Stomach (tissue), 4 donors: ENCODE measurements around the gene ASIC2.

ENCODE experiments used
- EP300 ChIP-seq: sonication (generic); formaldehyde crosslinking; IDR thresholded peaks from one replicate; pipeline ENCODE4 v1.6.1; 2017; ENCODE audit warnings: antibody characterized with exemption
- POLR2A ChIP-seq, 4 donors: fragments of 450-650 bp; IDR thresholded peaks; one replicate each; pipeline ENCODE4 v1.6.1; 2016; ENCODE audit warnings: antibody characterized with exemption in 4 of 4, control low read depth in 2 of 4, mild to moderate bottlenecking in 1 of 4, moderate library complexity in 1 of 4
- POLR2AphosphoS5 ChIP-seq, 3 donors: sonication (generic); formaldehyde crosslinking; IDR thresholded peaks; one replicate each; pipeline ENCODE4 v1.6.1; 2016; ENCODE audit warnings: antibody characterized with exemption in 3 of 3
- TF ChIP-seq, protein P1 (sequence below), 7 experiments: fragments of 450-650 bp in 4 of 7; fragments of 200-600 bp in 3 of 7; sonication (generic) in 3 of 7; IDR thresholded peaks; one replicate each; pipeline ENCODE4 v1.5.1; 2016 to 2019; ENCODE audit warnings: antibody characterized with exemption in 7 of 7, control low read depth in 2 of 7, mild to moderate bottlenecking in 1 of 7

DNA sequence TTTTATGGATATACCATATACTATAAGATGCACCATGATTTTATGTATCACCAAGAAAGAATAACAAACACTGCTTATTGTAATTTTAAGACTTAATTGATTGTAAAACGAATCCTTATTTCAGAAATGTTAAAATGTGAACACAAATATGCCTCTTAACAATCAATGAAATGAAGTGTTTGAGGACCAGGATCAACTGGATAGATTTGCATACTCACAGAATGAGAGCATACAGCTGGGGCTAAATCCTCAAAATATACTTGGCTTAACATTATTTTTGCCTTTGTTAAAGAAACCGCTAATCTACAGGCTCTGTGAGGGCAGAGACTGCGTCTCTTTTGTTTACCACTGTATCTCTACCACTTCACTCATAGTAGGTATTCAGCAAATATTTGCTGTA is 207.8 kb downstream of the ASIC2 start:
- TF ChIP-seq, protein P1, sequence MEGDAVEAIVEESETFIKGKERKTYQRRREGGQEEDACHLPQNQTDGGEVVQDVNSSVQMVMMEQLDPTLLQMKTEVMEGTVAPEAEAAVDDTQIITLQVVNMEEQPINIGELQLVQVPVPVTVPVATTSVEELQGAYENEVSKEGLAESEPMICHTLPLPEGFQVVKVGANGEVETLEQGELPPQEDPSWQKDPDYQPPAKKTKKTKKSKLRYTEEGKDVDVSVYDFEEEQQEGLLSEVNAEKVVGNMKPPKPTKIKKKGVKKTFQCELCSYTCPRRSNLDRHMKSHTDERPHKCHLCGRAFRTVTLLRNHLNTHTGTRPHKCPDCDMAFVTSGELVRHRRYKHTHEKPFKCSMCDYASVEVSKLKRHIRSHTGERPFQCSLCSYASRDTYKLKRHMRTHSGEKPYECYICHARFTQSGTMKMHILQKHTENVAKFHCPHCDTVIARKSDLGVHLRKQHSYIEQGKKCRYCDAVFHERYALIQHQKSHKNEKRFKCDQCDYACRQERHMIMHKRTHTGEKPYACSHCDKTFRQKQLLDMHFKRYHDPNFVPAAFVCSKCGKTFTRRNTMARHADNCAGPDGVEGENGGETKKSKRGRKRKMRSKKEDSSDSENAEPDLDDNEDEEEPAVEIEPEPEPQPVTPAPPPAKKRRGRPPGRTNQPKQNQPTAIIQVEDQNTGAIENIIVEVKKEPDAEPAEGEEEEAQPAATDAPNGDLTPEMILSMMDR (IDR thresholded peaks at IDR 0.05), result no peak
- TF ChIP-seq POLR2A (IDR thresholded peaks at IDR 0.05), result no peak
- TF ChIP-seq EP300, result no peak
- TF ChIP-seq POLR2AphosphoS5 (IDR thresholded peaks at IDR 0.05), result no peak
